ENCODE data around the gene LMBR1.

LMBR1 gene

GRCh38 chr7:156777364-156778069, 115.5 kb downstream of the LMBR1 start:
- peak overlapping the region; percentile 94 for H3K27ac Mint-ChIP-seq
- H3K4me1 Mint-ChIP-seq (ENCODE audit: low read depth), result peaks cover 52% of the 10 kb centered on the region
- no peaks in the 10 kb centered on the region for H3K27me3 Mint-ChIP-seq
- peak overlapping the region; percentile 59 for H3K4me3 Mint-ChIP-seq
- H3K9me3 Mint-ChIP-seq (ENCODE audit: low read depth), result peaks cover 6% of the 10 kb centered on the region
- peaks cover 18% of the 10 kb centered on the region for H3K36me3 Mint-ChIP-seq

GRCh38 chr7:156776527-156776926, 116.5 kb downstream of the LMBR1 start:
- Mint-ChIP-seq H3K36me3 (peaks cover 15% of the 10 kb centered on the region), H3K4me3 (no peak overlapping the region), H3K9me3 (ENCODE audit: low read depth) (peaks cover 6% of the 10 kb centered on the region), H3K27ac (peak overlapping the region; percentile 94), H3K4me1 (ENCODE audit: low read depth) (peaks cover 52% of the 10 kb centered on the region), H3K27me3 (no peaks in the 10 kb centered on the region)

- Mint-ChIP-seq H3K36me3 (peaks cover 16% of the 10 kb centered on the region), H3K9me3 (ENCODE audit: low read depth) (peaks cover 6% of the 10 kb centered on the region), H3K4me1 (ENCODE audit: low read depth) (peaks cover 52% of the 10 kb centered on the region), H3K4me3 (no peak overlapping the region), H3K27me3 (no peaks in the 10 kb centered on the region), H3K27ac (peak overlapping the region; percentile 46)
Observed at GRCh38 chr7:156773966-156774365, 119.0 kb downstream of the LMBR1 start.

GRCh38 chr7:156772725-156773124, 120.3 kb downstream of the LMBR1 start:
- no peaks in the 10 kb centered on the region for H3K27me3 Mint-ChIP-seq
- H3K27ac Mint-ChIP-seq, result no peak overlapping the region
- H3K9me3 Mint-ChIP-seq (ENCODE audit: low read depth), result peaks cover 6% of the 10 kb centered on the region
- H3K36me3 Mint-ChIP-seq, result peaks cover 16% of the 10 kb centered on the region
- no peak overlapping the region for H3K4me3 Mint-ChIP-seq
- peaks cover 41% of the 10 kb centered on the region for H3K4me1 Mint-ChIP-seq (ENCODE audit: low read depth)

- Mint-ChIP-seq H3K4me1 (ENCODE audit: low read depth) (peaks cover 18% of the 10 kb centered on the region), H3K4me3 (no peak overlapping the region), H3K36me3 (peaks cover 6% of the 10 kb centered on the region), H3K9me3 (ENCODE audit: low read depth) (no peaks in the 10 kb centered on the region), H3K27me3 (no peaks in the 10 kb centered on the region), H3K27ac (no peak overlapping the region)
Observed at GRCh38 chr7:156768698-156769472, 124.1 kb downstream of the LMBR1 start.

GRCh38 chr7:156766666-156767065, 126.3 kb downstream of the LMBR1 start:
- Mint-ChIP-seq H3K27ac (no peak overlapping the region), H3K27me3 (no peaks in the 10 kb centered on the region), H3K4me1 (ENCODE audit: low read depth) (peaks cover 12% of the 10 kb centered on the region), H3K36me3 (peaks cover 12% of the 10 kb centered on the region), H3K9me3 (ENCODE audit: low read depth) (no peaks in the 10 kb centered on the region), H3K4me3 (no peak overlapping the region)

GRCh38 chr7:156765901-156766656, 126.9 kb downstream of the LMBR1 start:
- no peaks in the 10 kb centered on the region for H3K27me3 Mint-ChIP-seq
- H3K27ac Mint-ChIP-seq, result no peak overlapping the region
- H3K9me3 Mint-ChIP-seq (ENCODE audit: low read depth), result no peaks in the 10 kb centered on the region
- no peak overlapping the region for H3K4me3 Mint-ChIP-seq
- peaks cover 9% of the 10 kb centered on the region for H3K36me3 Mint-ChIP-seq
- H3K4me1 Mint-ChIP-seq (ENCODE audit: low read depth), result peaks cover 7% of the 10 kb centered on the region

GRCh38 chr7:156764766-156765165, 128.2 kb downstream of the LMBR1 start:
- Mint-ChIP-seq H3K27me3 (no peaks in the 10 kb centered on the region), H3K4me1 (ENCODE audit: low read depth) (peaks cover 4% of the 10 kb centered on the region), H3K27ac (no peak overlapping the region), H3K9me3 (ENCODE audit: low read depth) (peaks cover 2% of the 10 kb centered on the region), H3K36me3 (peaks cover 19% of the 10 kb centered on the region), H3K4me3 (no peak overlapping the region)

- peaks cover 5% of the 10 kb centered on the region for H3K9me3 Mint-ChIP-seq (ENCODE audit: low read depth)
- no peak overlapping the region for H3K4me3 Mint-ChIP-seq
- peaks cover under 1% of the 10 kb centered on the region for H3K4me1 Mint-ChIP-seq (ENCODE audit: low read depth)
- no peak overlapping the region for H3K27ac Mint-ChIP-seq
- H3K36me3 Mint-ChIP-seq, result peaks cover 23% of the 10 kb centered on the region
- H3K27me3 Mint-ChIP-seq, result no peaks in the 10 kb centered on the region
Observed at GRCh38 chr7:156764016-156764669, 128.8 kb downstream of the LMBR1 start.

- Mint-ChIP-seq H3K9me3 (ENCODE audit: low read depth) (peaks cover 5% of the 10 kb centered on the region), H3K36me3 (peaks cover 42% of the 10 kb centered on the region), H3K27ac (no peak overlapping the region), H3K27me3 (no peaks in the 10 kb centered on the region), H3K4me1 (ENCODE audit: low read depth) (no peaks in the 10 kb centered on the region), H3K4me3 (no peak overlapping the region)
Observed at GRCh38 chr7:156759579-156760202, 133.3 kb downstream of the LMBR1 start.

GRCh38 chr7:156759143-156759542, 133.8 kb downstream of the LMBR1 start:
- H3K27ac Mint-ChIP-seq, result no peak overlapping the region
- H3K9me3 Mint-ChIP-seq (ENCODE audit: low read depth), result peaks cover 5% of the 10 kb centered on the region
- H3K27me3 Mint-ChIP-seq, result no peaks in the 10 kb centered on the region
- H3K36me3 Mint-ChIP-seq, result peaks cover 43% of the 10 kb centered on the region
- no peaks in the 10 kb centered on the region for H3K4me1 Mint-ChIP-seq (ENCODE audit: low read depth)
- H3K4me3 Mint-ChIP-seq, result no peak overlapping the region

GRCh38 chr7:156754201-156754600, 138.8 kb downstream of the LMBR1 start:
- Mint-ChIP-seq H3K27ac (no peak overlapping the region), H3K36me3 (peaks cover 29% of the 10 kb centered on the region), H3K27me3 (no peaks in the 10 kb centered on the region), H3K4me1 (ENCODE audit: low read depth) (no peaks in the 10 kb centered on the region), H3K9me3 (ENCODE audit: low read depth) (no peaks in the 10 kb centered on the region), H3K4me3 (no peak overlapping the region)

- Mint-ChIP-seq H3K27ac (no peak overlapping the region), H3K4me3 (no peak overlapping the region), H3K36me3 (peaks cover 28% of the 10 kb centered on the region), H3K9me3 (ENCODE audit: low read depth) (no peaks in the 10 kb centered on the region), H3K27me3 (no peaks in the 10 kb centered on the region), H3K4me1 (ENCODE audit: low read depth) (no peaks in the 10 kb centered on the region)
Observed at GRCh38 chr7:156753630-156754029, 139.4 kb downstream of the LMBR1 start.

- no peak overlapping the region for H3K27ac Mint-ChIP-seq
- no peak overlapping the region for H3K4me3 Mint-ChIP-seq
- H3K9me3 Mint-ChIP-seq (ENCODE audit: low read depth), result no peaks in the 10 kb centered on the region
- H3K36me3 Mint-ChIP-seq, result peaks cover 26% of the 10 kb centered on the region
- H3K27me3 Mint-ChIP-seq, result no peaks in the 10 kb centered on the region
- no peaks in the 10 kb centered on the region for H3K4me1 Mint-ChIP-seq (ENCODE audit: low read depth)
Observed at GRCh38 chr7:156753229-156753560, 139.8 kb downstream of the LMBR1 start.
